HUDEP-2 (cell line): ENCODE measurements around the gene ROBO1.

Experiments
- DNase-seq, 76 experiments: peaks; one replicate each; lab custom pipeline; 2025; ENCODE audit not compliant: unreplicated experiment in 76 of 76; lab: John Stamatoyannopoulos, UW

Gene ROBO1

GRCh38 chr3:79253271-79253670 is 514.5 kb downstream of the ROBO1 start:
- no peak for DNase-seq

GRCh38 chr3:79250746-79251145 is 517.1 kb downstream of the ROBO1 start:
- no peak for DNase-seq

- DNase-seq: no peak
Observed at GRCh38 chr3:79249701-79250100, 518.1 kb downstream of the ROBO1 start.

- no peak for DNase-seq
Observed at GRCh38 chr3:79247725-79248043, 520.1 kb downstream of the ROBO1 start.

GRCh38 chr3:79246875-79247724 is 520.7 kb downstream of the ROBO1 start:
- no peak for DNase-seq

GRCh38 chr3:79245284-79246138 is 522.3 kb downstream of the ROBO1 start:
- no peak for DNase-seq

- DNase-seq: no peak
Observed at GRCh38 chr3:79236496-79236895, 531.3 kb downstream of the ROBO1 start.

GRCh38 chr3:79233431-79234060 is 534.3 kb downstream of the ROBO1 start:
- DNase-seq: no peak

- DNase-seq: no peak
Observed at GRCh38 chr3:79230266-79230665, 537.5 kb downstream of the ROBO1 start.

- DNase-seq: no peak
Observed at GRCh38 chr3:79217096-79217495, 550.7 kb downstream of the ROBO1 start.

- DNase-seq: no peak
Observed at GRCh38 chr3:79215286-79215685, 552.5 kb downstream of the ROBO1 start.

GRCh38 chr3:79211586-79212359 is 556.0 kb downstream of the ROBO1 start:
- no peak for DNase-seq

GRCh38 chr3:79204351-79204750 is 563.4 kb downstream of the ROBO1 start:
- no peak for DNase-seq

GRCh38 chr3:79203144-79203519 is 564.7 kb downstream of the ROBO1 start:
- no peak for DNase-seq

- DNase-seq: no peak
Observed at GRCh38 chr3:79202471-79203143, 565.2 kb downstream of the ROBO1 start.

GRCh38 chr3:79200456-79200855 is 567.3 kb downstream of the ROBO1 start:
- no peak for DNase-seq

- no peak for DNase-seq
Observed at GRCh38 chr3:79199966-79200365, 567.8 kb downstream of the ROBO1 start.

- DNase-seq: no peak
Observed at GRCh38 chr3:79187426-79187825, 580.4 kb downstream of the ROBO1 start.

GRCh38 chr3:79184251-79184650 is 583.5 kb downstream of the ROBO1 start:
- DNase-seq: no peak

GRCh38 chr3:79183496-79183895 is 584.3 kb downstream of the ROBO1 start:
- no peak for DNase-seq
